Gastrocnemius medialis (tissue), 4 donors: ENCODE measurements around the gene MSLN.

Source experiments
- CTCF ChIP-seq, 5 experiments: fragments of 450-650 bp in 3 of 5; fragments of 200-600 bp in 2 of 5; sonication (generic) in 2 of 5; IDR thresholded peaks in 4 of 5; conservative IDR thresholded peaks in 1 of 5; 1 replicate in 4 of 5; 2 replicates in 1 of 5; pipeline ENCODE4 v1.5.1; 2016 to 2019; ENCODE audit warnings: antibody characterized with exemption in 5 of 5, mild to moderate bottlenecking in 3 of 5, moderate library complexity in 3 of 5
- POLR2A ChIP-seq, 2 donors: fragments of 450-650 bp; IDR thresholded peaks; one replicate each; pipeline ENCODE4 v1.6.1; 2017; ENCODE audit warnings: antibody characterized with exemption in 2 of 2, mild to moderate bottlenecking in 2 of 2, moderate library complexity in 2 of 2

- TF ChIP-seq POLR2A (IDR thresholded peaks at IDR 0.05) (no peak), CTCF (IDR thresholded peaks at IDR 0.05 in 4 of 5, conservative IDR thresholded peaks at IDR 0.05 in 1 of 5) (no peak)
Observed at GRCh38 chr16:772959-773358, 12.4 kb downstream of the MSLN start.
